K562 (cell line): ENCODE data around the gene NR0B2. TPM values are rescaled to one million over a fixed set of nuclear protein-coding genes. Genes with fewer than 3 reads are reported as not detected.
A peak's percentile ranks its signal among the peaks of the same experiment; 100 is the strongest.

Experiments used
- ATAC-seq: fragments of 200-7000 bp; cut with Tn5 transposase; 3 replicates; pipeline ENCODE4 v1.9.1; 2020; ENCODE audit warnings: moderate library complexity
- BruUV-seq: library from RNA; stranded (reverse); fragments of 400-500 nt; replicated peaks from 2 replicates; lab custom pipeline; 2021; lab: Mats Ljungman, UMichigan
- CTCF ChIA-PET: fragments of 300-600 bp; formaldehyde crosslinking; extraction: SDS; loops from one replicate; lab custom pipeline; 2021; ENCODE audit warnings: low intra/inter-chr PET ratio; lab: Yijun Ruan, JAX
- POLR2A ChIA-PET: fragments of 300-600, 350-650 bp; sonication (Branson Sonifier 250); formaldehyde crosslinking; extraction: SDS; loops from one replicate; lab custom pipeline; 2021; ENCODE audit warnings: antibody characterized with exemption, inconsistent platforms; lab: Yijun Ruan, JAX
- DNase-seq, 4 experiments: peaks; one replicate each; pipeline versions ENCODE4 v3.0.0 to v3.0.0-alpha.2; 2011 to 2018; ENCODE audit warnings: low spot score in 3 of 4, mixed read lengths in 3 of 4; ENCODE audit errors: extremely low read depth in 1 of 4
- FAIRE-seq: peaks from 2 replicates; lab custom pipeline; 2011; peaks lifted over from hg19 to GRCh38; lab: Jason Lieb, UNC
- H2AFZ ChIP-seq: 2 replicates; pipeline ENCODE4 v1.6.0; 2011; ENCODE audit warnings: low read depth, low read length, control low read depth, inconsistent platforms
- H3K27ac ChIP-seq: fragments of 200-600 bp; 3 replicates; pipeline ENCODE4 v1.8.0; 2011; ENCODE audit warnings: low read depth, mild to moderate bottlenecking, control low read depth, inconsistent platforms, low read length, moderate library complexity, mixed read lengths; ENCODE audit errors: extremely low read depth
- H3K27me3 ChIP-seq, 2 experiments: fragments of 300-600 bp in 1 of 2; 2 replicates in 1 of 2; 3 replicates in 1 of 2; pipeline versions ENCODE4 v1.6.0 to v1.8.0; 2011; ENCODE audit warnings: inconsistent platforms in 2 of 2, low read length in 2 of 2, mild to moderate bottlenecking in 1 of 2, mixed read lengths in 1 of 2, moderate library complexity in 1 of 2; ENCODE audit not compliant: control insufficient read depth in 2 of 2, insufficient read depth in 2 of 2
- H3K36me3 ChIP-seq: fragments of 300-600 bp; 3 replicates; pipeline ENCODE4 v1.8.0; 2011; ENCODE audit warnings: mild to moderate bottlenecking, low read length, inconsistent platforms; ENCODE audit not compliant: control insufficient read depth, insufficient read depth
- H3K4me1 ChIP-seq, 2 experiments: fragments of 200-600 bp in 1 of 2; replicated peaks in 1 of 2; 2 replicates in 1 of 2; 3 replicates in 1 of 2; pipeline versions ENCODE4 v1.5.1 to v1.8.0; 2011; ENCODE audit warnings: inconsistent platforms in 2 of 2, low read length in 2 of 2, mild to moderate bottlenecking in 1 of 2, mixed read lengths in 1 of 2, moderate library complexity in 1 of 2; ENCODE audit not compliant: control insufficient read depth in 2 of 2, insufficient read depth in 2 of 2
- H3K4me2 ChIP-seq: 2 replicates; pipeline ENCODE4 v1.6.1; 2011; ENCODE audit warnings: low read length, control low read depth, inconsistent platforms, mixed read lengths; ENCODE audit not compliant: insufficient read depth
- H3K4me3 ChIP-seq: fragments of 200-600 bp; sonication (generic), shearing (Covaris generic); 2 replicates; pipeline ENCODE4 v1.5.1; 2016; ENCODE audit warnings: control low read depth, inconsistent platforms
- H3K79me2 ChIP-seq: fragments of 200-600 bp; 3 replicates; pipeline ENCODE4 v1.8.0; 2011; ENCODE audit warnings: low read length, inconsistent platforms; ENCODE audit not compliant: control insufficient read depth, insufficient read depth
- H3K9ac ChIP-seq, 2 experiments: 2 replicates each; pipeline versions ENCODE4 v1.6.0 to v1.6.1; 2011; ENCODE audit warnings: low read depth in 2 of 2, low read length in 2 of 2, control low read depth in 1 of 2, inconsistent platforms in 1 of 2, mild to moderate bottlenecking in 1 of 2, mixed read lengths in 1 of 2; ENCODE audit not compliant: insufficient read depth in 1 of 2
- H3K9me1 ChIP-seq: one replicate; pipeline ENCODE4 v1.6.0; 2011; ENCODE audit warnings: inconsistent platforms, mild to moderate bottlenecking, low read length, moderate library complexity; ENCODE audit not compliant: control insufficient read depth, insufficient read depth
- H3K9me3 ChIP-seq: replicated peaks from 2 replicates; pipeline ENCODE4 v1.5.1; 2011; ENCODE audit warnings: low read depth, low read length, inconsistent platforms; ENCODE audit not compliant: control insufficient read depth, insufficient read depth
- H4K20me1 ChIP-seq: replicated peaks from 2 replicates; pipeline ENCODE4 v1.6.1; 2011; ENCODE audit warnings: low read length, inconsistent platforms, mixed read lengths; ENCODE audit not compliant: control insufficient read depth, insufficient read depth
- GABPA ChIP-seq: fragments of 200-800 bp; sonication (Bioruptor generic); conservative IDR thresholded peaks from 2 replicates; pipeline ENCODE4 v1.6.1; 2016; ENCODE audit warnings: low read depth, missing genetic modification characterization, missing compliant biosample characterization
- SMAD3 ChIP-seq: fragments of 450-650 bp; formaldehyde crosslinking; conservative IDR thresholded peaks from 2 replicates; pipeline ENCODE4 v1.4.0; 2020; ENCODE audit warnings: mild to moderate bottlenecking
- TAF1 ChIP-seq: IDR thresholded peaks from 2 replicates; pipeline ENCODE4 v1.6.1; 2011; ENCODE audit warnings: mild to moderate bottlenecking, low read length, moderate library complexity; ENCODE audit not compliant: insufficient read depth, control insufficient read depth, severe bottlenecking; ENCODE audit errors: extremely low read depth
- WGBS: fragments of 100-300 bp; shearing (Covaris generic); methylation state at CpG from one replicate; pipeline ENCODE4 v1.1.6; 2016; ENCODE audit warnings: low coverage, mixed read lengths; ENCODE audit not compliant: insufficient coverage; ENCODE audit errors: missing lambda C conversion rate; 5-methylcytosine and 5-hydroxymethylcytosine counted together
- in situ Hi-C: fragments of 300-500 bp; cut with MboI; formaldehyde crosslinking; loops from 4 replicates; pipeline ENCODE4 v1.15.0; 2018; ENCODE audit warnings: inconsistent platforms, mixed read lengths
- intact Hi-C: fragments of 100-400 bp; cut with micrococcal nuclease; formaldehyde crosslinking; loops from 2 replicates; pipeline ENCODE4 v1.14.2; 2022
- polyA plus RNA-seq, 8 experiments: library from polyadenylated mRNA; depleted of rRNA in 4 of 8; stranded (reverse) in 5 of 8; unstranded in 3 of 8; fragments of >200 nt; fragmentation: Nextera tagmentation in 2 of 8; fragmentation: Illumina TruSeq in 1 of 8; extraction: Ambion mirVana in 2 of 8; extraction: Trizol in 1 of 8; gene quantifications; 2 replicates each; pipeline versions ENCODE4 v1.2.1 to v1.2.3, GENCODE V29; 2011 to 2014; ENCODE audit warnings: inconsistent platforms in 1 of 8, missing spikeins in 1 of 8
- total RNA-seq, 7 experiments: library from RNA; depleted of rRNA in 6 of 7; stranded (reverse); fragments of >200 nt in 6 of 7; fragmentation: Illumina TruSeq in 2 of 7; extraction: Trizol in 2 of 7; gene quantifications; 2 replicates each; pipeline versions ENCODE4 v1.2.1 to v1.2.3, GENCODE V29; 2011 to 2021; ENCODE audit warnings: low replicate concordance in 1 of 7
- TF ChIP-seq, protein P1 (sequence below): fragments of 250-450 bp; sonication (Bioruptor Pico); IDR thresholded peaks from 2 replicates; pipeline ENCODE4 v1.8.0; 2021; ENCODE audit warnings: moderate library complexity, mild to moderate bottlenecking, inconsistent platforms
- TF ChIP-seq, protein P2 (sequence below): sonication (generic); formaldehyde crosslinking; IDR thresholded peaks from 2 replicates; pipeline ENCODE4 v1.8.0; 2022; ENCODE audit warnings: missing genetic modification reagents, mild to moderate bottlenecking, moderate library complexity, borderline replicate concordance
- TF ChIP-seq, protein P3 (sequence below): sonication (generic); formaldehyde crosslinking; IDR thresholded peaks from 2 replicates; pipeline ENCODE4 v1.8.1; 2023; ENCODE audit warnings: mild to moderate bottlenecking, missing genetic modification reagents
- TF ChIP-seq, protein P4 (sequence below), 2 experiments: fragments of 450-650 bp; IDR thresholded peaks; 2 replicates each; pipeline ENCODE4 v1.6.1; 2016

Gene NR0B2
- total and polyA plus RNA-seq, 9 of the 15 experiments (the other 6 are each of a cell fraction or from before 2014, with no cell fraction given), result not detected

DNA sequence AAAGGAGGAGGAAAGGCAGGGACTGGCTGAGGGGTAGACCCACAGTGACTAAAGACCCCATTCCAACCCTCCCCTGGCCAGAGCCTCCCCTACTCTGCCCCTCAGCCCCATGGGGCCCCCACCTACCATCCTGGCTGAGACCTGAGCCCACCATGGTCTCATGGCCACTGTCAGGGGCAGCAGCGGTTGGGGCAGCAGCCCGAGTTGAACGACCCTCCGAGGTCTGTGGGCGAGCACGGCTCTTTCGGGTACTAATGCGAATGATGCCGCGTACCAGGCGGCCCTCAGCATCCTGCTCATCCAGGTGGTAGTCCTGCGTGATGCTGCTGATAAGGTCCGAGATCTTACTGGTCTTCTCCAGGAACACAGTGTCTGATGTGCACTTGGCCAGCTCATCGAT is 37.4 kb upstream of the NR0B2 start:
- Histone ChIP-seq H3K79me2 (no peaks in the 10 kb centered on the region), H3K27ac (no peak overlapping the region), H2AFZ (no peak overlapping the region), H3K27me3 (no peaks in the 10 kb centered on the region), H3K4me1 (peaks cover 22 to 32% of the 10 kb centered on the region in 2 experiments; a peak in 4 of 5 replicates), H3K4me2 (no peak overlapping the region), H3K36me3 (peaks cover 11% of the 10 kb centered on the region; the same call in 2 of the 3 replicates), H3K9me3 (no peaks in the 10 kb centered on the region; the same call in 1 of the 2 replicates), H3K9me1 (peaks cover 4% of the 10 kb centered on the region), H3K9ac (peak overlapping the region in 1 of 2 experiments; percentile 84; a peak in 1 of 4 replicates), H4K20me1 (no peaks in the 10 kb centered on the region), H3K4me3 (no peak overlapping the region)
- ATAC-seq (no peak), DNase-seq (no peak), FAIRE-seq (no peak)
- WGBS, result 91% methylated on average over 14 of the region's 14 CpGs
- POLR2A ChIA-PET, result interaction anchor here (0.6 to 1.5 kb wide), 5 partner anchors 9 to 116 kb away, joined by 3 to 6 read pairs (median 3); no protein-coding TSS in a partner anchor
- intact Hi-C loops, result no loop called here
- in situ Hi-C loops, result no loop called here
- TF ChIP-seq, protein P1, sequence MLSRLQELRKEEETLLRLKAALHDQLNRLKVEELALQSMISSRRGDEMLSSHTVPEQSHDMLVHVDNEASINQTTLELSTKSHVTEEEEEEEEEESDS, result no peak
- TF ChIP-seq, protein P2, sequence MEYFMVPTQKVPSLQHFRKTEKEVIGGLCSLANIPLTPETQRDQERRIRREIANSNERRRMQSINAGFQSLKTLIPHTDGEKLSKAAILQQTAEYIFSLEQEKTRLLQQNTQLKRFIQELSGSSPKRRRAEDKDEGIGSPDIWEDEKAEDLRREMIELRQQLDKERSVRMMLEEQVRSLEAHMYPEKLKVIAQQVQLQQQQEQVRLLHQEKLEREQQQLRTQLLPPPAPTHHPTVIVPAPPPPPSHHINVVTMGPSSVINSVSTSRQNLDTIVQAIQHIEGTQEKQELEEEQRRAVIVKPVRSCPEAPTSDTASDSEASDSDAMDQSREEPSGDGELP (CRISPR knock-in tag), result no peak
- TF ChIP-seq SMAD3 (no peak), GABPA (tag) (no peak), TAF1 (no peak)
- TF ChIP-seq, protein P3, sequence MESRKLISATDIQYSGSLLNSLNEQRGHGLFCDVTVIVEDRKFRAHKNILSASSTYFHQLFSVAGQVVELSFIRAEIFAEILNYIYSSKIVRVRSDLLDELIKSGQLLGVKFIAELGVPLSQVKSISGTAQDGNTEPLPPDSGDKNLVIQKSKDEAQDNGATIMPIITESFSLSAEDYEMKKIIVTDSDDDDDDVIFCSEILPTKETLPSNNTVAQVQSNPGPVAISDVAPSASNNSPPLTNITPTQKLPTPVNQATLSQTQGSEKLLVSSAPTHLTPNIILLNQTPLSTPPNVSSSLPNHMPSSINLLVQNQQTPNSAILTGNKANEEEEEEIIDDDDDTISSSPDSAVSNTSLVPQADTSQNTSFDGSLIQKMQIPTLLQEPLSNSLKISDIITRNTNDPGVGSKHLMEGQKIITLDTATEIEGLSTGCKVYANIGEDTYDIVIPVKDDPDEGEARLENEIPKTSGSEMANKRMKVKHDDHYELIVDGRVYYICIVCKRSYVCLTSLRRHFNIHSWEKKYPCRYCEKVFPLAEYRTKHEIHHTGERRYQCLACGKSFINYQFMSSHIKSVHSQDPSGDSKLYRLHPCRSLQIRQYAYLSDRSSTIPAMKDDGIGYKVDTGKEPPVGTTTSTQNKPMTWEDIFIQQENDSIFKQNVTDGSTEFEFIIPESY (CRISPR knock-in tag), result no peak
- TF ChIP-seq, protein P4, sequence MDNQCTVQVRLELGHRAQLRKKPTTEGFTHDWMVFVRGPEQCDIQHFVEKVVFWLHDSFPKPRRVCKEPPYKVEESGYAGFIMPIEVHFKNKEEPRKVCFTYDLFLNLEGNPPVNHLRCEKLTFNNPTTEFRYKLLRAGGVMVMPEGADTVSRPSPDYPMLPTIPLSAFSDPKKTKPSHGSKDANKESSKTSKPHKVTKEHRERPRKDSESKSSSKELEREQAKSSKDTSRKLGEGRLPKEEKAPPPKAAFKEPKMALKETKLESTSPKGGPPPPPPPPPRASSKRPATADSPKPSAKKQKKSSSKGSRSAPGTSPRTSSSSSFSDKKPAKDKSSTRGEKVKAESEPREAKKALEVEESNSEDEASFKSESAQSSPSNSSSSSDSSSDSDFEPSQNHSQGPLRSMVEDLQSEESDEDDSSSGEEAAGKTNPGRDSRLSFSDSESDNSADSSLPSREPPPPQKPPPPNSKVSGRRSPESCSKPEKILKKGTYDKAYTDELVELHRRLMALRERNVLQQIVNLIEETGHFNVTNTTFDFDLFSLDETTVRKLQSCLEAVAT (IDR thresholded peaks at IDR 0.05), result 0 out of 4 replicates have a peak, but pooled peaks of 1 of the 2 experiments have one; percentile 26
- no TSS peak for BruUV-seq
- CTCF ChIA-PET, result no interaction called here
